ENCODE measurements around the gene ALS2CL. TPM values are rescaled to one million over a fixed set of nuclear protein-coding genes. Genes with fewer than 3 reads are reported as not detected.

ALS2CL gene
- total RNA-seq, 1 experiment from 2014 or later: 67.5 TPM

DNA sequence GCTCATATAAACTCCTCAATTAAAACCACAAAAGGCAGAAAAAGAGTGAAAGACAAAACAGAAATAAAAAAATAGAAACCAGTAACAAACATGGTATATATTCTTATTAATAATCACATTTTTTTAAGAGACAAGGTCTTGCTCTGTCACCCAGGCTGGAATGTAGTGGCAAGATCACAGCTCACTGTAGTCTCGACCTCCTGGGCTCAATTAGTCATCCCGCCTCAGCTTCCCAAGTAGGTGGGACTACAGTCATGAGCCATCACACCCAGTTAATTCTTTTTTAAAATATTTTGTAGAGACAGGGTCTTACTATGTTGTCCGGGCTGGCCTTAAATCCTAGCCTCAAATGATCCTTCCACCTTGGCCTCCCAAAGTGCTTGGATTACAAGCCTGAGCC lies 44.0 kb downstream of the ALS2CL start:
- ChIA-PET POLR2A (ENCODE audit: unreplicated experiment) (no interaction called here), CTCF (no interaction called here)
- no peaks in the 10 kb centered on the region for H3K9me3 ChIP-seq (ENCODE audit: insufficient read depth, low read depth)
- no peak for DNase-seq
- no peak overlapping the region for H3K4me2 ChIP-seq
- H4K20me1 ChIP-seq (ENCODE audit: insufficient read depth): no peaks in the 10 kb centered on the region
- H3F3A ChIP-seq (ENCODE audit: insufficient read depth, low read depth): no peaks in the 10 kb centered on the region
- no peak for TF ChIP-seq EZH2 (IDR thresholded peaks at IDR 0.05; ENCODE audit: low read depth)
- TF ChIP-seq, protein P1, sequence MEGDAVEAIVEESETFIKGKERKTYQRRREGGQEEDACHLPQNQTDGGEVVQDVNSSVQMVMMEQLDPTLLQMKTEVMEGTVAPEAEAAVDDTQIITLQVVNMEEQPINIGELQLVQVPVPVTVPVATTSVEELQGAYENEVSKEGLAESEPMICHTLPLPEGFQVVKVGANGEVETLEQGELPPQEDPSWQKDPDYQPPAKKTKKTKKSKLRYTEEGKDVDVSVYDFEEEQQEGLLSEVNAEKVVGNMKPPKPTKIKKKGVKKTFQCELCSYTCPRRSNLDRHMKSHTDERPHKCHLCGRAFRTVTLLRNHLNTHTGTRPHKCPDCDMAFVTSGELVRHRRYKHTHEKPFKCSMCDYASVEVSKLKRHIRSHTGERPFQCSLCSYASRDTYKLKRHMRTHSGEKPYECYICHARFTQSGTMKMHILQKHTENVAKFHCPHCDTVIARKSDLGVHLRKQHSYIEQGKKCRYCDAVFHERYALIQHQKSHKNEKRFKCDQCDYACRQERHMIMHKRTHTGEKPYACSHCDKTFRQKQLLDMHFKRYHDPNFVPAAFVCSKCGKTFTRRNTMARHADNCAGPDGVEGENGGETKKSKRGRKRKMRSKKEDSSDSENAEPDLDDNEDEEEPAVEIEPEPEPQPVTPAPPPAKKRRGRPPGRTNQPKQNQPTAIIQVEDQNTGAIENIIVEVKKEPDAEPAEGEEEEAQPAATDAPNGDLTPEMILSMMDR (conservative IDR thresholded peaks at IDR 0.05): no peak
- no peaks in the 10 kb centered on the region for H3K9me2 ChIP-seq (ENCODE audit: insufficient read depth)
- BruUV-seq (replicated peaks): no TSS peak
- intact Hi-C loops (cut with micrococcal nuclease; ENCODE audit: unreplicated experiment): no loop called here
- no peaks in the 10 kb centered on the region for H3K27me3 ChIP-seq (ENCODE audit: insufficient read depth, low read depth)
- no peaks in the 10 kb centered on the region for H3K79me2 ChIP-seq (ENCODE audit: low read depth)
- H3K36me3 ChIP-seq (ENCODE audit: low read depth): no peaks in the 10 kb centered on the region
- no peak overlapping the region for H3K4me3 ChIP-seq
- H2AFZ ChIP-seq: no peak overlapping the region
- H3K4me1 ChIP-seq (replicated peaks; ENCODE audit: insufficient read depth): no peaks in the 10 kb centered on the region
- no peak overlapping the region for H3K27ac ChIP-seq

DNA sequence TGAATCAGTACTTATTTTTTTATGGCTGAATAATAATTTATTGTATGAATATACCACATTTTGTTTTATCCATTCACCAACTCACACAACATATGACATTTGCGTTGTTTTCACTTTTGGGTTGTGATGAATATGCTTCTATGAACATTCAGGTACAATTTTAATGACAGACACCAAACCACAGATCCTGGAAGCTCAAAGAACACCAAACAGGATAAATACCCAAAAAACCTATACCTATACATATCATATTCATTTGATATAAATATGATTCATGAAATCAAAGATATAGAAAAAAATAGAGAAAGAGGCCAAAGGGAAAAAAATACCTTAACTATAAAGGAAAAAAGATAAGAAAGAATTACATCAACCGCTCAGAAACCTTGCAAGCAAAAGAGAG lies 45.4 kb downstream of the ALS2CL start:
- Histone ChIP-seq H3K9me2 (ENCODE audit: insufficient read depth) (no peaks in the 10 kb centered on the region), H4K20me1 (ENCODE audit: insufficient read depth) (no peaks in the 10 kb centered on the region), H3K4me2 (no peak overlapping the region), H3K36me3 (ENCODE audit: low read depth) (no peaks in the 10 kb centered on the region), H3K4me1 (replicated peaks; ENCODE audit: insufficient read depth) (peaks cover 7% of the 10 kb centered on the region; the same call in 1 of the 2 replicates), H2AFZ (no peak overlapping the region), H3K27ac (no peak overlapping the region), H3K27me3 (ENCODE audit: insufficient read depth, low read depth) (no peaks in the 10 kb centered on the region), H3K9me3 (ENCODE audit: insufficient read depth, low read depth) (no peaks in the 10 kb centered on the region), H3K4me3 (no peak overlapping the region), H3F3A (ENCODE audit: insufficient read depth, low read depth) (no peaks in the 10 kb centered on the region), H3K79me2 (ENCODE audit: low read depth) (no peaks in the 10 kb centered on the region)
- ChIA-PET POLR2A (ENCODE audit: unreplicated experiment) (no interaction called here), CTCF (no interaction called here)
- TF ChIP-seq, protein P1 (conservative IDR thresholded peaks at IDR 0.05): no peak
- TF ChIP-seq EZH2 (IDR thresholded peaks at IDR 0.05; ENCODE audit: low read depth): no peak
- BruUV-seq (replicated peaks): no TSS peak
- intact Hi-C loops (cut with micrococcal nuclease; ENCODE audit: unreplicated experiment): no loop called here
- no peak for DNase-seq

DNA sequence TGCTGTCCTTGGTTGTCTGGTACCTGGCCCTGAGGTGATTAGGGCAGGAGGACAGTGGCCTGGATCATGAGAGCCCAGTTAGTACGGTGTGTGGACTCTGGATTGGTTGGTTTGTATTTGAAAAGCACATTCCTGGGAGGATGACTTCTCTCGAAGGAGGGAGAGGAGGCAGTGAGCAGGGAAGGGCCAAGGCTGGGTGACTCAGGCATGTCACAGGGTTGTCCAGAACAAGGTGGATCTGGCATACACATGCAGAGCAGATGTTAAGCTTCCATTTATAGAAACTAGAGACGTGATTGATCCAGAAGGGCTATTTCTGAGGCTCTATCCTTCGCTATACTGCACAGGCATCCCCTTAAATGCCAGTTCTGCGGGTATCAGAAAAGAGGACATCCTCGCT lies 46.8 kb downstream of the ALS2CL start:
- BruUV-seq (replicated peaks): no TSS peak
- Histone ChIP-seq H3K4me2 (no peak overlapping the region), H3K9me3 (ENCODE audit: insufficient read depth, low read depth) (no peaks in the 10 kb centered on the region), H3F3A (ENCODE audit: insufficient read depth, low read depth) (no peaks in the 10 kb centered on the region), H3K4me1 (replicated peaks; ENCODE audit: insufficient read depth) (peaks cover 7% of the 10 kb centered on the region; the same call in 1 of the 2 replicates), H3K79me2 (ENCODE audit: low read depth) (no peaks in the 10 kb centered on the region), H2AFZ (no peak overlapping the region), H3K27ac (no peak overlapping the region), H4K20me1 (ENCODE audit: insufficient read depth) (no peaks in the 10 kb centered on the region), H3K4me3 (no peak overlapping the region), H3K27me3 (ENCODE audit: insufficient read depth, low read depth) (no peaks in the 10 kb centered on the region), H3K36me3 (ENCODE audit: low read depth) (no peaks in the 10 kb centered on the region), H3K9me2 (ENCODE audit: insufficient read depth) (no peaks in the 10 kb centered on the region)
- POLR2A ChIA-PET (ENCODE audit: unreplicated experiment): no interaction called here
- CTCF ChIA-PET: no interaction called here
- TF ChIP-seq, protein P1 (conservative IDR thresholded peaks at IDR 0.05): no peak
- TF ChIP-seq EZH2 (IDR thresholded peaks at IDR 0.05; ENCODE audit: low read depth): no peak
- intact Hi-C loops (cut with micrococcal nuclease; ENCODE audit: unreplicated experiment): no loop called here
- no peak for DNase-seq

All from PC-9 (cell line).